Right atrium auricular region (tissue), 2 donors: ENCODE results near the gene ZNF280B. TPM values are rescaled to one million over a fixed set of nuclear protein-coding genes. Genes with fewer than 3 reads are reported as not detected.
"Not testable (repeated sequence)": the region's sequence is repeated elsewhere in the genome, so short reads cannot be mapped to it uniquely, and the experiment has no call there.

Experiments
- DNase-seq: peaks from one replicate; pipeline ENCODE4 v3.0.0-alpha.2; 2019; ENCODE audit warnings: low spot score
- H3K27ac ChIP-seq, 2 donors: fragments of 200-600 bp; sonication (generic); 1 replicate in 1 of 2; 2 replicates in 1 of 2; pipeline ENCODE4 v1.5.1; 2016 to 2019
- H3K27me3 ChIP-seq, 2 donors: fragments of 200-600 bp; sonication (generic); one replicate each; pipeline versions ENCODE4 v1.5.1 to v1.6.0; 2017 to 2019
- H3K36me3 ChIP-seq: fragments of 200-600 bp; sonication (generic); one replicate; pipeline ENCODE4 v1.5.1; 2016
- H3K4me1 ChIP-seq, 2 donors: fragments of 200-600 bp; sonication (generic); one replicate each; pipeline versions ENCODE4 v1.5.1 to v1.6.0; 2017 to 2019
- H3K4me3 ChIP-seq, 2 donors: fragments of 200-600 bp; sonication (generic); 1 replicate in 1 of 2; 2 replicates in 1 of 2; pipeline ENCODE4 v1.5.1; 2017 to 2019; ENCODE audit warnings: mild to moderate bottlenecking in 1 of 2, moderate library complexity in 1 of 2
- H3K9me3 ChIP-seq, 2 donors: fragments of 200-600 bp; sonication (generic); one replicate each; pipeline ENCODE4 v1.5.1; 2019
- total RNA-seq, 2 donors: library from RNA; depleted of rRNA; stranded (reverse); fragments of >200 nt; gene quantifications; one replicate each; pipeline ENCODE4 v1.1.0, GENCODE V29; 2016
- TF ChIP-seq, protein P1 (sequence below), 2 donors: fragments of 200-600 bp; sonication (generic); IDR thresholded peaks; one replicate each; pipeline ENCODE4 v1.5.1; 2019; ENCODE audit warnings: antibody characterized with exemption in 2 of 2

The ZNF280B gene
- total RNA-seq, 2 donors from 2014 or later: 1.1 to 1.2 TPM

DNA sequence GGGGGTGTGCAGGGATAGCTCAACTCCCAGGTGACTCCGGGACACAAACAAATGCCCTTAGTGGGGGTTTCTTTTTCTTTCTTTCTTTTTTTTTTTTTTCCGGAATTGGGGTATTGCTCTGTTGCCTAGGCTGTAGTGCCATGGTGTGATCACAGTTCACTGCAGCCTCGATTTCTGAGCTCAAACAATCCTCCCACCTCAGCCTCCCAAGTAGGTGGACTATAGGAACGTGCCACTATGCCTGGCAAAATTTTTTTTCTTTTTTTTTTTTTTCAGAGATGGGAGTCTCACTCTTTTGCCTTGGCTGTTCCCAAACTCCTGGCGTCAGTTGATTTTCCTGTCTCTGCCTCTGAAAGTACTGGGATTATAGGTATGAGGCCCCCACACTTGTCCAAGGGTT, 25.3 kb upstream of the ZNF280B start:
- no peaks in the 10 kb centered on the region for H3K9me3 ChIP-seq
- no peaks in the 10 kb centered on the region for H3K36me3 ChIP-seq
- no peak overlapping the region for H3K4me3 ChIP-seq
- H3K4me1 ChIP-seq: no peaks in the 10 kb centered on the region
- no peak for DNase-seq
- TF ChIP-seq, protein P1, sequence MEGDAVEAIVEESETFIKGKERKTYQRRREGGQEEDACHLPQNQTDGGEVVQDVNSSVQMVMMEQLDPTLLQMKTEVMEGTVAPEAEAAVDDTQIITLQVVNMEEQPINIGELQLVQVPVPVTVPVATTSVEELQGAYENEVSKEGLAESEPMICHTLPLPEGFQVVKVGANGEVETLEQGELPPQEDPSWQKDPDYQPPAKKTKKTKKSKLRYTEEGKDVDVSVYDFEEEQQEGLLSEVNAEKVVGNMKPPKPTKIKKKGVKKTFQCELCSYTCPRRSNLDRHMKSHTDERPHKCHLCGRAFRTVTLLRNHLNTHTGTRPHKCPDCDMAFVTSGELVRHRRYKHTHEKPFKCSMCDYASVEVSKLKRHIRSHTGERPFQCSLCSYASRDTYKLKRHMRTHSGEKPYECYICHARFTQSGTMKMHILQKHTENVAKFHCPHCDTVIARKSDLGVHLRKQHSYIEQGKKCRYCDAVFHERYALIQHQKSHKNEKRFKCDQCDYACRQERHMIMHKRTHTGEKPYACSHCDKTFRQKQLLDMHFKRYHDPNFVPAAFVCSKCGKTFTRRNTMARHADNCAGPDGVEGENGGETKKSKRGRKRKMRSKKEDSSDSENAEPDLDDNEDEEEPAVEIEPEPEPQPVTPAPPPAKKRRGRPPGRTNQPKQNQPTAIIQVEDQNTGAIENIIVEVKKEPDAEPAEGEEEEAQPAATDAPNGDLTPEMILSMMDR (IDR thresholded peaks at IDR 0.05): no peak
- H3K27ac ChIP-seq: no peak overlapping the region
- no peaks in the 10 kb centered on the region for H3K27me3 ChIP-seq

DNA sequence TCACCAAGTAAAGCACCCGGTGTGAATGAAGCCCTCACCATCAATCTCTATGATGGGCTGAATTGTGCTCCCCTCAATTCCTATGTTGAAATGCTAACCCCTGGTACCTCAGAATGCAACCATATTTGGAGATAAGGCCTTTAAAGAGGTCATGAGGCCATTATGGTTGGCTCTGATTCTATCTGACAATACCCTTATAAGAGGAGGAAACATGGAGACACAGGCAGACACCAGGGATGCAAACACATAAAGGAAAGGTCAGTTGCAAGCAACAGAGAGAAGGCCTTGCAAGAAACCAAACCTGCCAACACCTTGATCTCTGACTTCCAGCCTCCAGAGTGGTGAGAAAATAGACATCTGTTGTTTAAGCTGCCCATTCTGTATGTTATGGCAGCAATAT, 24.9 kb upstream of the ZNF280B start:
- Histone ChIP-seq H3K36me3 (no peaks in the 10 kb centered on the region), H3K9me3 (no peaks in the 10 kb centered on the region), H3K4me3 (no peak overlapping the region), H3K4me1 (no peaks in the 10 kb centered on the region), H3K27ac (no peak overlapping the region), H3K27me3 (no peaks in the 10 kb centered on the region)
- TF ChIP-seq, protein P1 (IDR thresholded peaks at IDR 0.05): no peak
- DNase-seq: no peak

DNA sequence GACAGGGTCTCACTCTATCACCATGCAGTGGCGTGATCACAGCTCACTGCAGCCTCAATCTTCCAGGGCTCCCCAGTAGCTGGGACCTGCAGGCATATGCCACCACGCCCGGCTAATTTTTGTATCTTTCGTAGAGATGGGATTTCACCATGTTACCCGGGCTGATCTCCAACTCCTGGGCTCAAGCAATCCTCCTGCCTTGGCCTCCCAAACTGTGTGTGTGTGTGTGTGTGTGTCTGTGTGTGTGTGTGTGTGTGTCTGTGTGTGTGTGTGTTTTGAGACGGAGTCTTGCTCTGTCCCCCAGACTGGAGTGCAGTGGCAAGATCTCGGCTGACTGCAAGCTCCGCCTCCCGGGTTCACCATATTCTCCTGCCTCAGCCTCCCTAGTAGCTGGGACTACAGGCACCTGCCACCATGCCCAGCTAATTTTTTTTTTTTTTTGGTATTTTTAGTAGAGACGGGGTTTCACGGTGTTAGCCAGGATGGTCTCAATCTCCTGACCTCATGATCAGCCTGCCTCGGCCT, 24.1 kb upstream of the ZNF280B start:
- not testable (repeated sequence) for H3K27me3 ChIP-seq, H3K27ac ChIP-seq, H3K36me3 ChIP-seq, H3K4me3 ChIP-seq, DNase-seq, H3K4me1 ChIP-seq, H3K9me3 ChIP-seq

DNA sequence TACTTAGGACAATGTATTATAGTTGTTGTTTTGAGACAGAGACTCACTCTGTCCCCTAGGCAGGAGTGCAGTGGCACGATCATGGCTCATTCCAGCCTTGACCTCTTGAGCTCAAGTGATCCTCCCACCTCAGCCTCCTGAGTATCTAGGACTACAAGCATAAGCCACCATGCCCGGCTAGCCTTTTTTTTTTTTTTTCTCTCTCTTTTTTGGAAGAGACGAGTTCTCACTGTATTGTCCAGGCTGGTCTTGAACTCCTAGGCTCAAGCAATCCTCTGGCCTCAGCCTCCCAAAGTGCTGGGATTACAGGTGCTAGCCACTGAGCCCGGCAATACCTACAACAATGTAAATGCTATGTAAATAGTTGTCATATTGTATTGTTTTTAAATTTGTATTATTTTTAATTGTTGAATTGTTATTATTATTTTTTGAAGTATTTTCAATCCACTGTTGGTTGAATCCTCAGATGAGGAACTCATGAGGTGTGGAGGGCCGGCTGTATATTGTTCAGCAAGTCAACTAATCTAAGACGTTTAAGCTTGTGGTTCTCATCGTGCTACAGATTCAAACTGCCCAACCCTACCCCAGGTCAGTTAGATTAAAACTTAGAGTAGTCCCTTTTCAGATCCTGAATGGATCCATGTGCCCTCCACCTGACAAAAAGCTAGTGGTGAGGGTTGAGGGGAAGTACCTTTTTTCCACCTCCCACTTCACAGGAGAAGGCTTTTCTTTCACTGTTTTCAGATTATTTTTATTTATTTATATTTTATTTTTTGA, 23.4 kb upstream of the ZNF280B start:
- DNase-seq: no peak
- no peak overlapping the region for H3K27ac ChIP-seq
- no peak overlapping the region for H3K4me3 ChIP-seq
- no peaks in the 10 kb centered on the region for H3K27me3 ChIP-seq
- H3K36me3 ChIP-seq: no peaks in the 10 kb centered on the region
- no peaks in the 10 kb centered on the region for H3K4me1 ChIP-seq
- no peaks in the 10 kb centered on the region for H3K9me3 ChIP-seq
- TF ChIP-seq, protein P1 (IDR thresholded peaks at IDR 0.05): no peak

DNA sequence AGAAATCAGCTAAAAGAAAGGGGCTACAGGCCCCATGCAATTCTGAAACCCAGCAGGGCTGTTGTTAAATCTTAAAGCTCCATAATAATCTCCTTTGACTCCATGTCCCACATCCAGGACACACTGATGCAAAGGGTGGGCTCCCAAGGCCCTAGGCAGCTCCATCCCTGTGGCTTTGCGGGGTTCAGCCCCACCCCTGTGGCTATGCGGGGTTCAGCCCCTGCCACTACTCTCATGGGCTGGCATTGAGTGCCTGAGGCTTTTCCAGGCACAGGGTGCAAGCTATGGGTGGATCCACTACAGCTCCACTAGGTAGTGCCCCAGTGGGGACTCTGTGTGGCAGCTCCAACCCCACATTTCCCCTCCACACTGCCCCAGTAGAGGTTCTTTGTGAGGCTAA, 20.2 kb upstream of the ZNF280B start:
- no peaks in the 10 kb centered on the region for H3K36me3 ChIP-seq
- TF ChIP-seq, protein P1 (IDR thresholded peaks at IDR 0.05): no peak
- DNase-seq: no peak
- H3K27ac ChIP-seq: no peak overlapping the region
- H3K9me3 ChIP-seq: no peaks in the 10 kb centered on the region
- no peaks in the 10 kb centered on the region for H3K27me3 ChIP-seq
- H3K4me3 ChIP-seq: no peak overlapping the region
- no peaks in the 10 kb centered on the region for H3K4me1 ChIP-seq

DNA sequence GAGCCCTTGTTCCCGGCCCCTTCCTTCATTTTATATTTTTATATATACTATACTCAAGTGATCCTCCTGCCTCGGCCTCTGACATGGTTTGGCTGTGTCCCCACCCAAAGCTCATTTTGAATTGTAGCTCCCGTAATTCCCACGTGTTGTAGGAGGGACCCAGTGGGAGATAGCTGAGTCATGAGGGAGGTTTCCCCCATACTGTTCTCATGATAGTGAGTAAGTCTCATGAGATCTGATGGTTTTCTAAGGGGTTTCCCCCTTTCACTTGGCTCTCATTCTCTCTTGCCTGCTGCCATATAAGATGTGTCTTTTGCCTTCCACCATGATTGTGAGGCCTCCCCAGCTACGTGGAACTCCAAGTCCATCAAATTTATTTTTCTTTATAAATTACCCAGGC, 18.8 kb upstream of the ZNF280B start:
- Histone ChIP-seq H3K4me1 (no peaks in the 10 kb centered on the region), H3K27ac (no peak overlapping the region), H3K9me3 (no peaks in the 10 kb centered on the region), H3K27me3 (no peaks in the 10 kb centered on the region), H3K4me3 (no peak overlapping the region), H3K36me3 (no peaks in the 10 kb centered on the region)
- DNase-seq: no peak
- TF ChIP-seq, protein P1 (IDR thresholded peaks at IDR 0.05): no peak
